OCI-LY3 (cell line): ENCODE data around the gene SRPRA.

Source experiments
- H2AFZ ChIP-seq: fragments of 200-600, 300-600 bp; shearing (Covaris generic); 2 replicates; pipeline ENCODE4 v1.6.0; 2014; ENCODE audit warnings: antibody characterized with exemption, low read depth, low read length
- H3K27ac ChIP-seq: fragments of 200-600, 300-600 bp; sonication (generic); 2 replicates; pipeline ENCODE4 v1.5.1; 2014; ENCODE audit warnings: mild to moderate bottlenecking, low read length, moderate library complexity, mixed read lengths
- H3K27me3 ChIP-seq: fragments of 200-600, 300-600 bp; sonication (generic); 2 replicates; pipeline ENCODE4 v1.6.1; 2014; ENCODE audit warnings: low read depth, low read length, mixed read lengths
- H3K36me3 ChIP-seq: fragments of 200-600, 300-600 bp; sonication (generic); replicated peaks from 2 replicates; pipeline ENCODE3; 2014; ENCODE audit warnings: low read depth, low read length, mixed read lengths
- H3K4me1 ChIP-seq: fragments of 300-600, 200-600 bp; sonication (generic); 2 replicates; pipeline ENCODE4 v1.6.1; 2014; ENCODE audit warnings: low read length, mixed read lengths
- H3K4me2 ChIP-seq: fragments of 200-600, 300-600 bp; sonication (generic); 2 replicates; pipeline ENCODE4 v1.6.1; 2014; ENCODE audit warnings: low read length, mixed read lengths
- H3K4me3 ChIP-seq: fragments of 300-600, 200-600 bp; sonication (generic); 2 replicates; pipeline ENCODE4 v1.5.1; 2014; ENCODE audit warnings: antibody characterized with exemption, mild to moderate bottlenecking, low read length, moderate library complexity
- H3K79me2 ChIP-seq: fragments of 300-600, 200-600 bp; shearing (Covaris generic); 2 replicates; pipeline ENCODE4 v1.6.1; 2014; ENCODE audit warnings: mild to moderate bottlenecking, low read length, mixed read lengths
- H3K9ac ChIP-seq: fragments of 300-600, 200-600 bp; shearing (Covaris generic); 2 replicates; pipeline ENCODE4 v1.6.0; 2014; ENCODE audit warnings: mild to moderate bottlenecking, low read length, moderate library complexity
- H3K9me3 ChIP-seq: fragments of 200-600, 300-600 bp; shearing (Covaris generic); 2 replicates; pipeline ENCODE4 v1.6.1; 2014; ENCODE audit warnings: low read length, mixed read lengths; ENCODE audit not compliant: insufficient read depth
- H4K20me1 ChIP-seq: fragments of 200-600, 300-600 bp; sonication (generic); 2 replicates; pipeline ENCODE4 v1.6.1; 2016; ENCODE audit warnings: low read length, mixed read lengths; ENCODE audit not compliant: insufficient read depth
- CTCF ChIP-seq: fragments of 200-600, 300-600 bp; sonication (generic); IDR thresholded peaks from 2 replicates; pipeline ENCODE4 v1.5.1; 2014; ENCODE audit warnings: antibody characterized with exemption, low read length, low read depth
- EZH2phosphoT487 ChIP-seq: fragments of 200-600 bp; shearing (Covaris generic); IDR thresholded peaks from 2 replicates; pipeline ENCODE4 v1.6.1; 2018; ENCODE audit warnings: antibody characterized with exemption, mixed run types, low read depth

The SRPRA gene

DNA sequence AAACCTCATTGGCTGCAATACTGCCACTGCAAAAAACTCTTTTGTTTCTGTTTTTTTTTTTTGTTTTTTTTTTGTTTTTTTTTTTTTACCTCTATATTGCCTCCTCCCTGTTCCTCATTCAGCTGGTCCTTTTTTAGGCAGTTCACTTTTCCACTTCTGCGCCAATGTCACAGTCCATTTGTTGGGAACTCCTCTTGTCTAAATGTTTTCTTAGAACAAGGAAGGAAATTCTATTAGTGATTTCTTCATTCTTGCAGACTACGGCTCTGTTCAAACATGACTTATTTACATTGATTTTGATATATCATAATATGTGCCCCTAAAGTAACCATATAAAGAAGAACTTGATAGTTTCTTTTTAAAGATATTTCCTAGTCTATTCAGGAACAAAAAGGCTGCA lies 54.3 kb downstream of the SRPRA start:
- Histone ChIP-seq H3K27ac (no peak overlapping the region), H3K9ac (no peak overlapping the region), H4K20me1 (no peaks in the 10 kb centered on the region), H2AFZ (no peak overlapping the region), H3K9me3 (no peaks in the 10 kb centered on the region), H3K79me2 (peaks cover 68% of the 10 kb centered on the region), H3K27me3 (no peaks in the 10 kb centered on the region), H3K36me3 (no peaks in the 10 kb centered on the region), H3K4me3 (no peak overlapping the region), H3K4me2 (no peak overlapping the region), H3K4me1 (peaks cover 15% of the 10 kb centered on the region)
- TF ChIP-seq CTCF (no peak), EZH2phosphoT487 (no peak)
